Kidney (tissue), 14 donors: ENCODE results near the gene ATRAID. TPM values are rescaled to one million over a fixed set of nuclear protein-coding genes. Genes with fewer than 3 reads are reported as not detected.

Source experiments
- DNase-seq, 5 donors: peaks; one replicate each; pipeline ENCODE4 v3.0.0-alpha.2; 2013 to 2020
- FAIRE-seq: peaks from 2 replicates; lab custom pipeline; 2012; peaks lifted over from hg19 to GRCh38; lab: Jason Lieb, UNC
- H3K27ac ChIP-seq, 2 donors: one replicate each; pipeline ENCODE4 v1.7.0; 2013; ENCODE audit warnings: low read depth in 2 of 2, low read length in 2 of 2, inconsistent platforms in 1 of 2
- H3K27me3 ChIP-seq: one replicate; pipeline ENCODE4 v1.7.1; 2013; ENCODE audit warnings: low read length, inconsistent platforms; ENCODE audit not compliant: control insufficient read depth, insufficient read depth
- H3K36me3 ChIP-seq, 3 donors: one replicate each; pipeline versions ENCODE4 v1.7.0 to v1.7.1; 2013; ENCODE audit warnings: low read length in 3 of 3, control low read depth in 1 of 3, inconsistent platforms in 1 of 3; ENCODE audit not compliant: insufficient read depth in 3 of 3, control insufficient read depth in 2 of 3
- H3K4me1 ChIP-seq, 3 donors: one replicate each; pipeline versions ENCODE4 v1.7.0 to v1.7.1; 2013; ENCODE audit warnings: low read length in 3 of 3, inconsistent platforms in 1 of 3, low read depth in 1 of 3; ENCODE audit not compliant: control insufficient read depth in 2 of 3, insufficient read depth in 2 of 3
- H3K4me3 ChIP-seq, 3 donors: one replicate each; pipeline versions ENCODE4 v1.7.0 to v1.8.1; 2013; ENCODE audit warnings: low read length in 3 of 3, control low read depth in 1 of 3, inconsistent platforms in 1 of 3
- H3K9ac ChIP-seq, 3 donors: one replicate each; pipeline versions ENCODE4 v1.7.0 to v1.7.1; 2013; ENCODE audit warnings: low read length in 3 of 3, control low read depth in 1 of 3, inconsistent platforms in 1 of 3
- H3K9me3 ChIP-seq, 3 donors: one replicate each; pipeline versions ENCODE4 v1.7.0 to v1.7.1; 2013; ENCODE audit warnings: low read length in 3 of 3, control low read depth in 1 of 3, inconsistent platforms in 1 of 3; ENCODE audit not compliant: control insufficient read depth in 2 of 3, insufficient read depth in 1 of 3
- intact Hi-C: fragments of 100-400 bp; cut with DNase I; formaldehyde crosslinking; loops from one replicate; pipeline ENCODE4 v1.11.1; 2022
- polyA plus RNA-seq: library from polyadenylated mRNA; stranded (reverse); fragments of 350-450 nt; fragmentation: Illumina TruSeq; extraction: RNeasy Lipid Tissue Mini Kit (QIAGEN cat#74804); gene quantifications from one replicate; pipeline ENCODE4 v1.2.3, GENCODE V29; 2014; ENCODE audit warnings: low read depth, low replicate concordance; ENCODE audit not compliant: insufficient read depth
- total RNA-seq: library from RNA; stranded (reverse); fragmentation: NEBNext Ultra II Directional; extraction: Animal tissue kit (Norgen Biotek cat#: 25700); gene quantifications from one replicate; pipeline ENCODE4 v1.2.1, GENCODE V29; 2021
- TF ChIP-seq, protein P1 (sequence below): IDR thresholded peaks from 3 replicates; pipeline ENCODE4 v1.5.1; 2012; ENCODE audit warnings: mild to moderate bottlenecking, moderate library complexity, borderline replicate concordance; ENCODE audit not compliant: insufficient read depth; ENCODE audit errors: extremely low read depth
- donor health status: control.
- donor health status: control.
- donor health status: control.
- donor health status: control.
- donor health status: control.
- donor health status: DM: yes; HTN: yes; CAD: no.
- donor health status: Normal renal cell carcinoma (clear cell type).

The ATRAID gene
- total and polyA plus RNA-seq, 2 donors from 2014 or later = 119 to 279 TPM

DNA sequence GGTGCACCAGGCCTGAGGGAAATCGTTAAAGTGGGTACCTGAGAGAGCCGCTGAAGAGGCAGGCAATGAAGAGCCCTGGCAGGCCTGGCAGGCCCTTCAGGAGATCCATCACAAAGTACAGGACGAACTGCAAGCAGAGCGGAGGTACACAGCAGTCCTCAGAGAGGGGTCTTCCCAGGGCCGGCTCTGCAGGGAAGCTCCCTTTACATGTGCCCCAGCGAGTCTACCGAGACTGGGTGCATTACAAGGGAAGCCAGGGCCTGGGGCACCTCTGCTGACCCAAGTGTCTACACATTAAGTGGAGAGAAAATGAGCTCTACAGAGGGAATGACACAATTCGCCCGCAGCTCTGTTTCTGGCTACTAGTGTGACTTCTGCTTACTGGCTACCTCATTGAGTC lies 8.1 kb upstream of the ATRAID start:
- TF ChIP-seq, protein P1, sequence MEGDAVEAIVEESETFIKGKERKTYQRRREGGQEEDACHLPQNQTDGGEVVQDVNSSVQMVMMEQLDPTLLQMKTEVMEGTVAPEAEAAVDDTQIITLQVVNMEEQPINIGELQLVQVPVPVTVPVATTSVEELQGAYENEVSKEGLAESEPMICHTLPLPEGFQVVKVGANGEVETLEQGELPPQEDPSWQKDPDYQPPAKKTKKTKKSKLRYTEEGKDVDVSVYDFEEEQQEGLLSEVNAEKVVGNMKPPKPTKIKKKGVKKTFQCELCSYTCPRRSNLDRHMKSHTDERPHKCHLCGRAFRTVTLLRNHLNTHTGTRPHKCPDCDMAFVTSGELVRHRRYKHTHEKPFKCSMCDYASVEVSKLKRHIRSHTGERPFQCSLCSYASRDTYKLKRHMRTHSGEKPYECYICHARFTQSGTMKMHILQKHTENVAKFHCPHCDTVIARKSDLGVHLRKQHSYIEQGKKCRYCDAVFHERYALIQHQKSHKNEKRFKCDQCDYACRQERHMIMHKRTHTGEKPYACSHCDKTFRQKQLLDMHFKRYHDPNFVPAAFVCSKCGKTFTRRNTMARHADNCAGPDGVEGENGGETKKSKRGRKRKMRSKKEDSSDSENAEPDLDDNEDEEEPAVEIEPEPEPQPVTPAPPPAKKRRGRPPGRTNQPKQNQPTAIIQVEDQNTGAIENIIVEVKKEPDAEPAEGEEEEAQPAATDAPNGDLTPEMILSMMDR = no peak
- Histone ChIP-seq H3K9ac (no peak overlapping the region), H3K9me3 (no peaks in the 10 kb centered on the region), H3K27me3 (no peaks in the 10 kb centered on the region), H3K36me3 (peaks cover 2 to 38% (median 22%) of the 10 kb centered on the region in 3 donors), H3K4me1 (no peaks in the 10 kb centered on the region), H3K4me3 (no peak overlapping the region), H3K27ac (no peak overlapping the region)
- DNase-seq (no peak), FAIRE-seq (no peak)
- intact Hi-C loops = no loop called here

- FAIRE-seq = no peak
- H3K9ac ChIP-seq = no peak overlapping the region
- H3K4me3 ChIP-seq = no peak overlapping the region
Observed at GRCh38 chr2:27204566-27204965, 7.3 kb upstream of the ATRAID start.

DNA sequence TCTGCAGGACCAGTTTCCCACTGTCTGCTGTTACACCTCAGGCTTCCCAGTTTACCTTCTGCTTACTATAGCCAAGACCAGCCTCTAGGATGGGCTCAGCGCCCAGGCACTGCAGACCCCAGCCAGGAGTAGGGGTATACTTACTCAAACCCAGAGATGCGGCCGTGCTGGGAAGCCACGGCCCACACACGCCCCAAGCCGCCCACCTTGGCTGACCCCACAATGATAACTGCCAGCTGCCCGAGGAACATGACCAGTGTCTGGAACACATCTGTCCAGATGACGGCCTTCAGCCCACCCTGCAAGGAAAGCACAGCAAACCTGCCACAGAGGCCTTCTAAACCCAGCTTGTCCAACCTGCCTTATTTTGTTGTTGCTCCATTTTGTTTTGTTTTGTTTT lies 6.6 kb upstream of the ATRAID start:
- Histone ChIP-seq H3K27me3 (no peaks in the 10 kb centered on the region), H3K36me3 (peaks cover 0 to 38% (median 20%) of the 10 kb centered on the region in 3 donors), H3K9me3 (no peaks in the 10 kb centered on the region), H3K4me3 (no peak overlapping the region), H3K27ac (no peak overlapping the region), H3K9ac (no peak overlapping the region), H3K4me1 (no peaks in the 10 kb centered on the region)
- TF ChIP-seq, protein P1 = no peak
- intact Hi-C loops = no loop called here
- FAIRE-seq (no peak), DNase-seq (no peak)

More at GRCh38 chr2:27204566-27204965, 7.3 kb upstream of the ATRAID start:
- no peak overlapping the region for H3K27ac ChIP-seq
- H3K4me1 ChIP-seq = no peaks in the 10 kb centered on the region
- peaks cover 2 to 38% (median 22%) of the 10 kb centered on the region in 3 donors for H3K36me3 ChIP-seq
- DNase-seq = no peak
- H3K9me3 ChIP-seq = no peaks in the 10 kb centered on the region
- H3K27me3 ChIP-seq = no peaks in the 10 kb centered on the region
- TF ChIP-seq, protein P1 = no peak
- intact Hi-C loops = no loop called here

DNA sequence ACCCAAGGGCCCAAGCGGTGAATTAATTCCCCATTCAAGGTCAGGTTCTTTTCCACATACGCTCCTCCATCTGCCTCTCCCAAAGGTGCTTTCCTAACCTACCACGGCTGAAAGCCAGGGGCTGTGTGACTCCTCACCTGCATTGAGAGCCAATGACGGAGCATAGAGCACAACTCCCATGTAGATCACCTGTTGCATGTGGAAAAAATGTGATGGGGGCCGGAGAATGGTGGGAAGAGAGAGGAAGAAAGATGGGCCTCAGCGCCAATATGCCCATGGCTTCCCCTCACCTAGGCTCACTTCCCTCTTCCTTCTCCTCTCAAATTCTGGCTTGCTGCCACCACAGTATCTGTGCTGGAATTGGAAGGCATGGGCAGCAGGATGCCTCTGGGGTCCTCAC lies 5.5 kb upstream of the ATRAID start:
- H3K9me3 ChIP-seq = no peaks in the 10 kb centered on the region
- intact Hi-C loops = no loop called here
- no peak for FAIRE-seq
- H3K4me3 ChIP-seq = no peak overlapping the region
- DNase-seq = no peak
- H3K9ac ChIP-seq = no peak overlapping the region
- H3K36me3 ChIP-seq = peaks cover 0 to 38% (median 19%) of the 10 kb centered on the region in 3 donors
- H3K27me3 ChIP-seq = no peaks in the 10 kb centered on the region
- peaks cover 0 to 3% (median 0%) of the 10 kb centered on the region in 3 donors for H3K4me1 ChIP-seq
- TF ChIP-seq, protein P1 = no peak
- H3K27ac ChIP-seq = no peak overlapping the region
